HepG2 (cell line): ENCODE results near the gene MRPS11. TPM values are rescaled to one million over a fixed set of nuclear protein-coding genes. Genes with fewer than 3 reads are reported as not detected.

Experiments
- CHD2 ChIP-seq: IDR thresholded peaks from 2 replicates; pipeline ENCODE4 v1.6.1; 2011; ENCODE audit warnings: low read depth, low read length, improper control_type of control experiment
- EED ChIP-seq: sonication (generic); formaldehyde crosslinking; IDR thresholded peaks from 2 replicates; pipeline ENCODE4 v1.5.0; 2020; ENCODE audit warnings: mild to moderate bottlenecking, missing genetic modification reagents
- FOXA1 ChIP-seq, 2 experiments: fragments of 450-650 bp in 1 of 2; sonication (generic) in 1 of 2; formaldehyde crosslinking in 1 of 2; IDR thresholded peaks; 2 replicates each; pipeline versions ENCODE4 v1.4.0 to v1.6.1; 2016 to 2020; ENCODE audit warnings: missing genetic modification reagents in 1 of 2
- MAFK ChIP-seq, 2 experiments: IDR thresholded peaks in 1 of 2; conservative IDR thresholded peaks in 1 of 2; 2 replicates each; pipeline ENCODE4 v1.6.1; 2011; ENCODE audit warnings: improper control_type of control experiment in 2 of 2, low read length in 2 of 2
- NONO ChIP-seq, 2 experiments: fragments of 450-650 bp in 1 of 2; sonication (generic) in 1 of 2; formaldehyde crosslinking in 1 of 2; IDR thresholded peaks in 1 of 2; conservative IDR thresholded peaks in 1 of 2; 2 replicates each; pipeline versions ENCODE4 v1.6.1 to v1.8.0; 2017 to 2022; ENCODE audit warnings: mild to moderate bottlenecking in 1 of 2, missing genetic modification reagents in 1 of 2, moderate library complexity in 1 of 2
- REL ChIP-seq: sonication (generic); formaldehyde crosslinking; conservative IDR thresholded peaks from 2 replicates; pipeline ENCODE4 v1.8.0; 2022; ENCODE audit warnings: mild to moderate bottlenecking, missing genetic modification reagents, moderate library complexity
- SMARCC2 ChIP-seq: fragments of 450-650 bp; IDR thresholded peaks from 2 replicates; pipeline ENCODE4 v1.6.1; 2017; ENCODE audit warnings: antibody characterized with exemption, mild to moderate bottlenecking
- SRSF1 ChIP-seq: fragments of 200-400 bp; formaldehyde crosslinking; optimal IDR thresholded peaks from 2 replicates; pipeline ENCODE3; 2017; ENCODE audit warnings: mild to moderate bottlenecking, low read depth, low read length, moderate library complexity
- SRSF4 ChIP-seq: fragments of 200-400 bp; formaldehyde crosslinking; IDR thresholded peaks from one replicate; pipeline ENCODE4 v1.6.1; 2018; ENCODE audit warnings: mild to moderate bottlenecking, low read depth, low read length, moderate library complexity; ENCODE audit not compliant: poor library complexity, severe bottlenecking
- SUZ12 ChIP-seq: fragments of 150-350 bp; IDR thresholded peaks from 2 replicates; pipeline ENCODE4 v1.6.1; 2014; ENCODE audit warnings: low read depth, low read length
- TAF1 ChIP-seq: sonication (generic); formaldehyde crosslinking; IDR thresholded peaks from 2 replicates; pipeline ENCODE4 v1.4.0; 2020; ENCODE audit warnings: missing genetic modification reagents
- U2AF1 ChIP-seq: fragments of 200-400 bp; formaldehyde crosslinking; optimal IDR thresholded peaks from 2 replicates; pipeline ENCODE3; 2017; ENCODE audit warnings: mild to moderate bottlenecking, low read depth, low read length
- ZBTB7A ChIP-seq: sonication (generic); formaldehyde crosslinking; IDR thresholded peaks from 2 replicates; pipeline ENCODE4 v1.8.0; 2022; ENCODE audit warnings: mild to moderate bottlenecking, missing genetic modification reagents
- ZFP90 ChIP-seq: sonication (generic); formaldehyde crosslinking; IDR thresholded peaks from 2 replicates; pipeline ENCODE4 v1.8.0; 2022; ENCODE audit warnings: missing genetic modification reagents, mild to moderate bottlenecking, inconsistent platforms, borderline replicate concordance
- ZFY ChIP-seq: sonication (generic); formaldehyde crosslinking; IDR thresholded peaks from 2 replicates; pipeline ENCODE4 v1.4.0; 2020; ENCODE audit warnings: missing genetic modification reagents
- ZNF326 ChIP-seq: sonication (generic); formaldehyde crosslinking; IDR thresholded peaks from 2 replicates; pipeline ENCODE4 v1.4.0; 2020; ENCODE audit warnings: missing genetic modification reagents, borderline replicate concordance
- ZNF451 ChIP-seq: sonication (generic); formaldehyde crosslinking; IDR thresholded peaks from 2 replicates; pipeline ENCODE4 v1.5.0; 2020; ENCODE audit warnings: mild to moderate bottlenecking, missing genetic modification reagents
- ZNF773 ChIP-seq: sonication (generic); formaldehyde crosslinking; IDR thresholded peaks from 2 replicates; pipeline ENCODE4 v1.4.0; 2020; ENCODE audit warnings: missing genetic modification reagents, borderline replicate concordance
- polyA plus RNA-seq, 8 experiments: library from polyadenylated mRNA; depleted of rRNA in 3 of 8; stranded (reverse) in 7 of 8; unstranded in 1 of 8; fragments of >200 nt; fragmentation: Illumina TruSeq in 4 of 8; extraction: Trizol in 4 of 8; gene quantifications; 2 replicates each; pipeline versions ENCODE4 v1.2.1 to v1.2.3, GENCODE V29; 2011 to 2016; ENCODE audit warnings: low read depth in 4 of 8, missing spikeins in 1 of 8, mixed read lengths in 1 of 8; ENCODE audit not compliant: insufficient read depth in 1 of 8
- total RNA-seq, 5 experiments: library from RNA; depleted of rRNA; stranded (reverse); fragments of >200 nt; fragmentation: Illumina TruSeq; extraction: Trizol; gene quantifications; 2 replicates each; pipeline ENCODE4 v1.2.3, GENCODE V29; 2016; ENCODE audit warnings: low read depth in 1 of 5
- TF ChIP-seq, protein P1 (sequence below): IDR thresholded peaks from 2 replicates; pipeline ENCODE4 v1.6.1; 2016; ENCODE audit warnings: low read depth, control low read depth
- TF ChIP-seq, protein P2 (sequence below): sonication (generic); formaldehyde crosslinking; IDR thresholded peaks from 2 replicates; pipeline ENCODE4 v1.5.0; 2020; ENCODE audit warnings: mild to moderate bottlenecking, missing genetic modification reagents, borderline replicate concordance
- TF ChIP-seq, protein P3 (sequence below): IDR thresholded peaks from 2 replicates; pipeline ENCODE4 v1.6.1; 2016; ENCODE audit warnings: missing genetic modification reagents, missing compliant biosample characterization
- TF ChIP-seq, protein P4 (sequence below): sonication (generic); formaldehyde crosslinking; IDR thresholded peaks from 2 replicates; pipeline ENCODE4 v1.9.0; 2021; ENCODE audit warnings: missing genetic modification reagents, borderline replicate concordance

The MRPS11 gene
- total and polyA plus RNA-seq, 2 of the 13 experiments (the other 11 are each of a cell fraction or from before 2014, with no cell fraction given): 50.1 to 72.7 TPM

GRCh38 chr15:88465633-88466224 lies 1.8 kb upstream of the MRPS11 start (continued):
- TF ChIP-seq, protein P1, sequence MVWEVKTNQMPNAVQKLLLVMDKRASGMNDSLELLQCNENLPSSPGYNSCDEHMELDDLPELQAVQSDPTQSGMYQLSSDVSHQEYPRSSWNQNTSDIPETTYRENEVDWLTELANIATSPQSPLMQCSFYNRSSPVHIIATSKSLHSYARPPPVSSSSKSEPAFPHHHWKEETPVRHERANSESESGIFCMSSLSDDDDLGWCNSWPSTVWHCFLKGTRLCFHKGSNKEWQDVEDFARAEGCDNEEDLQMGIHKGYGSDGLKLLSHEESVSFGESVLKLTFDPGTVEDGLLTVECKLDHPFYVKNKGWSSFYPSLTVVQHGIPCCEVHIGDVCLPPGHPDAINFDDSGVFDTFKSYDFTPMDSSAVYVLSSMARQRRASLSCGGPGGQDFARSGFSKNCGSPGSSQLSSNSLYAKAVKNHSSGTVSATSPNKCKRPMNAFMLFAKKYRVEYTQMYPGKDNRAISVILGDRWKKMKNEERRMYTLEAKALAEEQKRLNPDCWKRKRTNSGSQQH (CRISPR knock-in tag): no peak
- TF ChIP-seq CHD2 (no peak), ZNF773 (no peak), ZNF326 (CRISPR knock-in tag) (no peak), ZNF451 (no peak), SUZ12 (no peak), SMARCC2 (no peak), SRSF1 (no peak), ZFY (CRISPR knock-in tag) (no peak), EED (CRISPR knock-in tag) (no peak), ZBTB7A (CRISPR knock-in tag) (no peak), ZFP90 (CRISPR knock-in tag) (no peak), U2AF1 (no peak), MAFK (conservative IDR thresholded peaks at IDR 0.05 in 1 of 2, IDR thresholded peaks at IDR 0.05 in 1 of 2; ENCODE audit: low read length in 2 of 2) (peak; percentile 81 to 89), REL (CRISPR knock-in tag) (no peak), FOXA1 (IDR thresholded peaks at IDR 0.05) (no peak), FOXA1 (CRISPR knock-in tag; IDR thresholded peaks at IDR 0.05) (peak; percentile 52), SRSF4 (no peak), TAF1 (no peak; the same call in 1 of the 2 replicates), NONO (IDR thresholded peaks at IDR 0.05) (no peak), NONO (CRISPR knock-in tag; conservative IDR thresholded peaks at IDR 0.05) (no peak)
- TF ChIP-seq, protein P2, sequence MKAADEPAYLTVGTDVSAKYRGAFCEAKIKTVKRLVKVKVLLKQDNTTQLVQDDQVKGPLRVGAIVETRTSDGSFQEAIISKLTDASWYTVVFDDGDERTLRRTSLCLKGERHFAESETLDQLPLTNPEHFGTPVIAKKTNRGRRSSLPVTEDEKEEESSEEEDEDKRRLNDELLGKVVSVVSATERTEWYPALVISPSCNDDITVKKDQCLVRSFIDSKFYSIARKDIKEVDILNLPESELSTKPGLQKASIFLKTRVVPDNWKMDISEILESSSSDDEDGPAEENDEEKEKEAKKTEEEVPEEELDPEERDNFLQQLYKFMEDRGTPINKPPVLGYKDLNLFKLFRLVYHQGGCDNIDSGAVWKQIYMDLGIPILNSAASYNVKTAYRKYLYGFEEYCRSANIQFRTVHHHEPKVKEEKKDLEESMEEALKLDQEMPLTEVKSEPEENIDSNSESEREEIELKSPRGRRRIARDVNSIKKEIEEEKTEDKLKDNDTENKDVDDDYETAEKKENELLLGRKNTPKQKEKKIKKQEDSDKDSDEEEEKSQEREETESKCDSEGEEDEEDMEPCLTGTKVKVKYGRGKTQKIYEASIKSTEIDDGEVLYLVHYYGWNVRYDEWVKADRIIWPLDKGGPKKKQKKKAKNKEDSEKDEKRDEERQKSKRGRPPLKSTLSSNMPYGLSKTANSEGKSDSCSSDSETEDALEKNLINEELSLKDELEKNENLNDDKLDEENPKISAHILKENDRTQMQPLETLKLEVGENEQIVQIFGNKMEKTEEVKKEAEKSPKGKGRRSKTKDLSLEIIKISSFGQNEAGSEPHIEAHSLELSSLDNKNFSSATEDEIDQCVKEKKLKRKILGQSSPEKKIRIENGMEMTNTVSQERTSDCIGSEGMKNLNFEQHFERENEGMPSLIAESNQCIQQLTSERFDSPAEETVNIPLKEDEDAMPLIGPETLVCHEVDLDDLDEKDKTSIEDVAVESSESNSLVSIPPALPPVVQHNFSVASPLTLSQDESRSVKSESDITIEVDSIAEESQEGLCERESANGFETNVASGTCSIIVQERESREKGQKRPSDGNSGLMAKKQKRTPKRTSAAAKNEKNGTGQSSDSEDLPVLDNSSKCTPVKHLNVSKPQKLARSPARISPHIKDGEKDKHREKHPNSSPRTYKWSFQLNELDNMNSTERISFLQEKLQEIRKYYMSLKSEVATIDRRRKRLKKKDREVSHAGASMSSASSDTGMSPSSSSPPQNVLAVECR (CRISPR knock-in tag): peak; percentile 45; the same call in 1 of the 2 replicates
- TF ChIP-seq, protein P3, sequence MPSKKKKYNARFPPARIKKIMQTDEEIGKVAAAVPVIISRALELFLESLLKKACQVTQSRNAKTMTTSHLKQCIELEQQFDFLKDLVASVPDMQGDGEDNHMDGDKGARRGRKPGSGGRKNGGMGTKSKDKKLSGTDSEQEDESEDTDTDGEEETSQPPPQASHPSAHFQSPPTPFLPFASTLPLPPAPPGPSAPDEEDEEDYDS (CRISPR knock-in tag): peak; percentile 30; the same call in 1 of the 2 replicates
- TF ChIP-seq, protein P4, sequence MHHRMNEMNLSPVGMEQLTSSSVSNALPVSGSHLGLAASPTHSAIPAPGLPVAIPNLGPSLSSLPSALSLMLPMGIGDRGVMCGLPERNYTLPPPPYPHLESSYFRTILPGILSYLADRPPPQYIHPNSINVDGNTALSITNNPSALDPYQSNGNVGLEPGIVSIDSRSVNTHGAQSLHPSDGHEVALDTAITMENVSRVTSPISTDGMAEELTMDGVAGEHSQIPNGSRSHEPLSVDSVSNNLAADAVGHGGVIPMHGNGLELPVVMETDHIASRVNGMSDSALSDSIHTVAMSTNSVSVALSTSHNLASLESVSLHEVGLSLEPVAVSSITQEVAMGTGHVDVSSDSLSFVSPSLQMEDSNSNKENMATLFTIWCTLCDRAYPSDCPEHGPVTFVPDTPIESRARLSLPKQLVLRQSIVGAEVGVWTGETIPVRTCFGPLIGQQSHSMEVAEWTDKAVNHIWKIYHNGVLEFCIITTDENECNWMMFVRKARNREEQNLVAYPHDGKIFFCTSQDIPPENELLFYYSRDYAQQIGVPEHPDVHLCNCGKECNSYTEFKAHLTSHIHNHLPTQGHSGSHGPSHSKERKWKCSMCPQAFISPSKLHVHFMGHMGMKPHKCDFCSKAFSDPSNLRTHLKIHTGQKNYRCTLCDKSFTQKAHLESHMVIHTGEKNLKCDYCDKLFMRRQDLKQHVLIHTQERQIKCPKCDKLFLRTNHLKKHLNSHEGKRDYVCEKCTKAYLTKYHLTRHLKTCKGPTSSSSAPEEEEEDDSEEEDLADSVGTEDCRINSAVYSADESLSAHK (CRISPR knock-in tag): no peak
